HepG2 (cell line): ENCODE measurements around the gene TAF6L. TPM values are rescaled to one million over a fixed set of nuclear protein-coding genes. Genes with fewer than 3 reads are reported as not detected.

Experiments
- ATAC-seq: fragments of 200-7000 bp; cut with Tn5 transposase; 3 replicates; pipeline ENCODE4 v1.9.1; 2020; ENCODE audit warnings: mild to moderate bottlenecking, moderate library complexity
- BruUV-seq: library from RNA; stranded (reverse); fragments of 400-500 nt; replicated peaks from 2 replicates; lab custom pipeline; 2021; lab: Mats Ljungman, UMichigan
- CTCF ChIA-PET: fragments of 300-600 bp; formaldehyde crosslinking; extraction: SDS; loops from one replicate; lab custom pipeline; 2021; ENCODE audit warnings: low total read pairs, inconsistent platforms, low intra/inter-chr PET ratio; lab: Yijun Ruan, JAX
- POLR2A ChIA-PET: fragments of 350-600 bp; sonication (Branson Sonifier 250); formaldehyde crosslinking; loops from one replicate; lab custom pipeline; 2020; ENCODE audit warnings: antibody characterized with exemption, inconsistent platforms; lab: Yijun Ruan, JAX
- DNase-seq: peaks from one replicate; pipeline ENCODE4 v3.0.0-alpha.2; 2015; ENCODE audit warnings: low spot score
- FAIRE-seq: peaks from 3 replicates; lab custom pipeline; 2011; peaks lifted over from hg19 to GRCh38; lab: Jason Lieb, UNC
- H2AFZ ChIP-seq: one replicate; pipeline ENCODE4 v1.6.1; 2011; ENCODE audit warnings: low read length, inconsistent platforms
- H3K27ac ChIP-seq: fragments of 300-600 bp; 3 replicates; pipeline ENCODE4 v1.8.0; 2011; ENCODE audit warnings: mixed run types, mild to moderate bottlenecking, mixed read lengths, low read length, inconsistent platforms; ENCODE audit not compliant: insufficient read depth; ENCODE audit errors: extremely low read length
- H3K27me3 ChIP-seq, 2 experiments: fragments of 200-600 bp in 1 of 2; 2 replicates in 1 of 2; 3 replicates in 1 of 2; pipeline versions ENCODE4 v1.6.0 to v1.8.0; 2011; ENCODE audit warnings: low read length in 2 of 2, mild to moderate bottlenecking in 2 of 2, moderate library complexity in 2 of 2, inconsistent platforms in 1 of 2; ENCODE audit not compliant: insufficient read depth in 2 of 2, control insufficient read depth in 1 of 2
- H3K36me3 ChIP-seq, 2 experiments: fragments of 200-600 bp in 1 of 2; replicated peaks in 1 of 2; 2 replicates in 1 of 2; 3 replicates in 1 of 2; pipeline versions ENCODE4 v1.5.1 to v1.8.0; 2011; ENCODE audit warnings: low read length in 2 of 2, inconsistent platforms in 1 of 2; ENCODE audit not compliant: insufficient read depth in 2 of 2, control insufficient read depth in 1 of 2
- H3K4me1 ChIP-seq: 2 replicates; pipeline ENCODE4 v1.5.1; 2012; ENCODE audit warnings: low read length, inconsistent platforms; ENCODE audit not compliant: insufficient read depth
- H3K4me2 ChIP-seq: 2 replicates; pipeline ENCODE4 v1.6.0; 2011; ENCODE audit warnings: low read depth, low read length, inconsistent platforms
- H3K4me3 ChIP-seq, 3 experiments: fragments of 200-600 bp in 1 of 3; sonication (generic), shearing (Covaris generic) in 1 of 3; replicated peaks in 1 of 3; 2 replicates each; pipeline ENCODE4 v1.5.1; 2011 to 2016; ENCODE audit warnings: low read length in 3 of 3, inconsistent platforms in 2 of 3, low read depth in 2 of 3, mild to moderate bottlenecking in 2 of 3, control low read depth in 1 of 3, mixed read lengths in 1 of 3; ENCODE audit not compliant: insufficient read depth in 1 of 3
- H3K79me2 ChIP-seq: one replicate; pipeline ENCODE4 v1.6.1; 2011; ENCODE audit warnings: low read length, inconsistent platforms; ENCODE audit not compliant: insufficient read depth
- H3K9ac ChIP-seq: 2 replicates; pipeline ENCODE4 v1.6.0; 2011; ENCODE audit warnings: mild to moderate bottlenecking, low read depth, low read length, inconsistent platforms; ENCODE audit not compliant: insufficient read depth
- H3K9me3 ChIP-seq: 2 replicates; pipeline ENCODE4 v1.5.1; 2012; ENCODE audit warnings: mild to moderate bottlenecking, low read length
- H4K20me1 ChIP-seq: 2 replicates; pipeline ENCODE4 v1.6.0; 2011; ENCODE audit warnings: inconsistent platforms, mild to moderate bottlenecking, low read length, moderate library complexity; ENCODE audit not compliant: insufficient read depth
- CEBPB ChIP-seq: IDR thresholded peaks from 2 replicates; pipeline ENCODE4 v1.6.1; 2011; ENCODE audit warnings: low read depth, low read length, improper control_type of control experiment, borderline replicate concordance
- JUND ChIP-seq: sonication (generic); formaldehyde crosslinking; IDR thresholded peaks from 2 replicates; pipeline ENCODE4 v1.8.0; 2022; ENCODE audit warnings: mild to moderate bottlenecking, missing genetic modification reagents
- U2AF2 ChIP-seq: fragments of 200-400 bp; formaldehyde crosslinking; IDR thresholded peaks from 2 replicates; pipeline ENCODE4 v1.6.1; 2017; ENCODE audit warnings: low read depth, mild to moderate bottlenecking, low read length
- ZNF318 ChIP-seq: sonication (generic); formaldehyde crosslinking; IDR thresholded peaks from 2 replicates; pipeline ENCODE4 v1.4.0; 2020; ENCODE audit warnings: mild to moderate bottlenecking, missing genetic modification reagents
- WGBS: methylation state at CpG from one replicate; pipeline ENCODE4 v1.1.6; 2017; ENCODE audit warnings: low lambda C conversion rate; 5-methylcytosine and 5-hydroxymethylcytosine counted together
- in situ Hi-C: cut with HindIII; loops from 2 replicates; pipeline ENCODE4 v1.10.0; 2017; ENCODE audit warnings: low pct_unique_long_range_greater_than_20kb; ENCODE audit not compliant: extremely low pct_ligation_motif_present
- intact Hi-C: fragments of 100-400 bp; cut with micrococcal nuclease; formaldehyde crosslinking; loops from one replicate; pipeline ENCODE4 v1.10.0; 2022; ENCODE audit not compliant: unreplicated experiment
- polyA plus RNA-seq, 8 experiments: library from polyadenylated mRNA; depleted of rRNA in 3 of 8; stranded (reverse) in 7 of 8; unstranded in 1 of 8; fragments of >200 nt; fragmentation: Illumina TruSeq in 4 of 8; extraction: Trizol in 4 of 8; gene quantifications; 2 replicates each; pipeline versions ENCODE4 v1.2.1 to v1.2.3, GENCODE V29; 2011 to 2016; ENCODE audit warnings: low read depth in 4 of 8, missing spikeins in 1 of 8, mixed read lengths in 1 of 8; ENCODE audit not compliant: insufficient read depth in 1 of 8
- total RNA-seq, 5 experiments: library from RNA; depleted of rRNA; stranded (reverse); fragments of >200 nt; fragmentation: Illumina TruSeq; extraction: Trizol; gene quantifications; 2 replicates each; pipeline ENCODE4 v1.2.3, GENCODE V29; 2016; ENCODE audit warnings: low read depth in 1 of 5

TAF6L gene
- total and polyA plus RNA-seq, 2 of the 13 experiments (the other 11 are each of a cell fraction or from before 2014, with no cell fraction given), result 12.6 to 19.4 TPM

GRCh38 chr11:62805961-62806441, 34.8 kb downstream of the TAF6L start (continued):
- TF ChIP-seq ZNF318, result no peak
- TF ChIP-seq, all 625 proteins: peak for 0

GRCh38 chr11:62806611-62807121, 35.5 kb downstream of the TAF6L start:
- ATAC-seq, result no peak
- no peak overlapping the region for H3K9ac ChIP-seq
- 94% methylated on average over 5 of the region's 5 CpGs for WGBS

More at GRCh38 chr11:62806611-62807121, 35.5 kb downstream of the TAF6L start:
- no peaks in the 10 kb centered on the region; the same call in 1 of the 2 replicates for H4K20me1 ChIP-seq
- peaks cover 31% of the 10 kb centered on the region for H3K4me1 ChIP-seq
- in situ Hi-C loops, result no loop called here
- no TSS peak for BruUV-seq
- intact Hi-C loops, result no loop called here
- FAIRE-seq, result no peak
- H2AFZ ChIP-seq, result no peak overlapping the region
- CTCF ChIA-PET, result no interaction called here
- POLR2A ChIA-PET, result interaction anchor here (1.1 to 5.7 kb wide), 12 partner anchors 13 to 74 kb away, joined by 3 to 53 read pairs (median 6); partner anchors contain the start of genes POLR2G, SLC3A2, STX5 and TAF6L
- no peaks in the 10 kb centered on the region; a peak in 1 of 5 replicates for H3K27me3 ChIP-seq
- TF ChIP-seq JUND (no peak), U2AF2 (no peak), CEBPB (peak; percentile 42; the same call in 1 of the 2 replicates)
- no peak overlapping the region for H3K4me2 ChIP-seq
- H3K9me3 ChIP-seq, result no peaks in the 10 kb centered on the region
- H3K36me3 ChIP-seq, result peaks cover 1 to 14% of the 10 kb centered on the region in 2 experiments; a peak in 3 of 5 replicates
- H3K4me3 ChIP-seq, result no peak overlapping the region
- peaks cover 18% of the 10 kb centered on the region for H3K79me2 ChIP-seq
- H3K27ac ChIP-seq, result no peak overlapping the region
- DNase-seq, result no peak
